ENCODE measurements around the gene MYO18B. TPM values are rescaled to one million over a fixed set of nuclear protein-coding genes. Genes with fewer than 3 reads are reported as not detected.

MYO18B gene
- total and polyA plus RNA-seq, 7 donors = 79.3 to 434 (median 273) TPM

- no peaks in the 10 kb centered on the region for H3K9me3 ChIP-seq
- intact Hi-C loops (cut with DNase I) = no loop called here
- ATAC-seq = no peak
These were observed 274.9 kb downstream of the MYO18B start for GRCh38 chr22:26016916-26017315.

GRCh38 chr22:26017932-26018331, 275.9 kb downstream of the MYO18B start:
- Histone ChIP-seq H3K27ac (peak overlapping the region; percentile 23), H3K9me3 (no peaks in the 10 kb centered on the region), H3K4me1 (no peaks in the 10 kb centered on the region), H3K4me3 (no peak overlapping the region), H3K27me3 (ENCODE audit: insufficient read depth in 3 of 3, low read length in 2 of 3) (no peaks in the 10 kb centered on the region), H3K36me3 (ENCODE audit: insufficient read depth in 1 of 2, low read depth in 1 of 2) (peaks cover 0 to 74% of the 10 kb centered on the region in 2 donors)
- TF ChIP-seq, protein P1, sequence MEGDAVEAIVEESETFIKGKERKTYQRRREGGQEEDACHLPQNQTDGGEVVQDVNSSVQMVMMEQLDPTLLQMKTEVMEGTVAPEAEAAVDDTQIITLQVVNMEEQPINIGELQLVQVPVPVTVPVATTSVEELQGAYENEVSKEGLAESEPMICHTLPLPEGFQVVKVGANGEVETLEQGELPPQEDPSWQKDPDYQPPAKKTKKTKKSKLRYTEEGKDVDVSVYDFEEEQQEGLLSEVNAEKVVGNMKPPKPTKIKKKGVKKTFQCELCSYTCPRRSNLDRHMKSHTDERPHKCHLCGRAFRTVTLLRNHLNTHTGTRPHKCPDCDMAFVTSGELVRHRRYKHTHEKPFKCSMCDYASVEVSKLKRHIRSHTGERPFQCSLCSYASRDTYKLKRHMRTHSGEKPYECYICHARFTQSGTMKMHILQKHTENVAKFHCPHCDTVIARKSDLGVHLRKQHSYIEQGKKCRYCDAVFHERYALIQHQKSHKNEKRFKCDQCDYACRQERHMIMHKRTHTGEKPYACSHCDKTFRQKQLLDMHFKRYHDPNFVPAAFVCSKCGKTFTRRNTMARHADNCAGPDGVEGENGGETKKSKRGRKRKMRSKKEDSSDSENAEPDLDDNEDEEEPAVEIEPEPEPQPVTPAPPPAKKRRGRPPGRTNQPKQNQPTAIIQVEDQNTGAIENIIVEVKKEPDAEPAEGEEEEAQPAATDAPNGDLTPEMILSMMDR (IDR thresholded peaks at IDR 0.05) = no peak
- ATAC-seq (no peak), DNase-seq (no peak)
- 68 to 76% (median 75%) methylated on average over 5 of the region's 5 CpGs for WGBS, 3 donors
- intact Hi-C loops (cut with DNase I) = no loop called here

More at GRCh38 chr22:26016916-26017315, 274.9 kb downstream of the MYO18B start:
- no peak for DNase-seq
- Histone ChIP-seq H3K27ac (no peak overlapping the region), H3K36me3 (ENCODE audit: insufficient read depth in 1 of 2, low read depth in 1 of 2) (peaks cover 0 to 64% of the 10 kb centered on the region in 2 donors), H3K4me1 (no peaks in the 10 kb centered on the region), H3K4me3 (no peak overlapping the region), H3K27me3 (ENCODE audit: insufficient read depth in 3 of 3, low read length in 2 of 3) (no peaks in the 10 kb centered on the region)
- 62 to 82% (median 65%) methylated on average over 1 of the region's 1 CpG for WGBS, 3 donors
- TF ChIP-seq, protein P1 (IDR thresholded peaks at IDR 0.05) = no peak

GRCh38 chr22:26019596-26019995, 277.6 kb downstream of the MYO18B start:
- TF ChIP-seq, protein P1 (IDR thresholded peaks at IDR 0.05) = no peak
- no peaks in the 10 kb centered on the region for H3K27me3 ChIP-seq (ENCODE audit: insufficient read depth in 3 of 3, low read length in 2 of 3)
- no peaks in the 10 kb centered on the region for H3K9me3 ChIP-seq
- DNase-seq (no peak), ATAC-seq (peak in 1 of 4 donors; percentile 9)
- no peak overlapping the region for H3K4me3 ChIP-seq
- peaks cover 0 to 78% of the 10 kb centered on the region in 2 donors for H3K36me3 ChIP-seq (ENCODE audit: insufficient read depth in 1 of 2, low read depth in 1 of 2)
- intact Hi-C loops (cut with DNase I) = no loop called here
- no peak overlapping the region for H3K27ac ChIP-seq
- 72 to 77% (median 73%) methylated on average over 5 of the region's 5 CpGs for WGBS, 3 donors
- H3K4me1 ChIP-seq = no peaks in the 10 kb centered on the region

DNA sequence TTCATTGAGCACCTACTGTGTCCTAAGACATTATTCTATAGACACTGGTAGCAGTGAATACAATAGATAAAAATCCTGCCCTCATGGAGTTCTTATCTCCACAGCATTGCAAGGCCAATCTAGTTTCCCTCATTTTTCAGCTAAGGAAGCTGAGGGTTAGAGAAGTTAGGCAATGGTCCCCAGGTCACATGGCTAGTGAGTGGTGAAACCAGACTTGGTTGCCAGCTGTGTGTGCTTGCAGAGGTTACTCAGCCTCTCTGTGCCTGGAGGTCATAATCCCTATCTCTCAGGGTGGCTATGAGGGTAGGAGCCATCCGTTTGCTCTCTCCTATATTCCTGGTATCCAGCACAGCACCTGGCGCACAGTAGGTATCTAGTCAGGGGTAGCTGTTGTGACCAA, 279.5 kb downstream of the MYO18B start:
- WGBS, 3 donors = 91 to 96% (median 91%) methylated on average over 2 of the region's 2 CpGs
- no peaks in the 10 kb centered on the region for H3K27me3 ChIP-seq (ENCODE audit: insufficient read depth in 3 of 3, low read length in 2 of 3)
- no peak overlapping the region for H3K4me3 ChIP-seq
- peak in 2 of 4 donors; percentile 4 to 29 for ATAC-seq
- H3K27ac ChIP-seq = no peak overlapping the region
- H3K36me3 ChIP-seq (ENCODE audit: insufficient read depth in 1 of 2, low read depth in 1 of 2) = peaks cover 0 to 79% of the 10 kb centered on the region in 2 donors
- intact Hi-C loops (cut with DNase I) = no loop called here
- TF ChIP-seq, protein P1 (IDR thresholded peaks at IDR 0.05) = no peak
- no peaks in the 10 kb centered on the region for H3K9me3 ChIP-seq
- no peaks in the 10 kb centered on the region for H3K4me1 ChIP-seq
- DNase-seq = no peak

DNA sequence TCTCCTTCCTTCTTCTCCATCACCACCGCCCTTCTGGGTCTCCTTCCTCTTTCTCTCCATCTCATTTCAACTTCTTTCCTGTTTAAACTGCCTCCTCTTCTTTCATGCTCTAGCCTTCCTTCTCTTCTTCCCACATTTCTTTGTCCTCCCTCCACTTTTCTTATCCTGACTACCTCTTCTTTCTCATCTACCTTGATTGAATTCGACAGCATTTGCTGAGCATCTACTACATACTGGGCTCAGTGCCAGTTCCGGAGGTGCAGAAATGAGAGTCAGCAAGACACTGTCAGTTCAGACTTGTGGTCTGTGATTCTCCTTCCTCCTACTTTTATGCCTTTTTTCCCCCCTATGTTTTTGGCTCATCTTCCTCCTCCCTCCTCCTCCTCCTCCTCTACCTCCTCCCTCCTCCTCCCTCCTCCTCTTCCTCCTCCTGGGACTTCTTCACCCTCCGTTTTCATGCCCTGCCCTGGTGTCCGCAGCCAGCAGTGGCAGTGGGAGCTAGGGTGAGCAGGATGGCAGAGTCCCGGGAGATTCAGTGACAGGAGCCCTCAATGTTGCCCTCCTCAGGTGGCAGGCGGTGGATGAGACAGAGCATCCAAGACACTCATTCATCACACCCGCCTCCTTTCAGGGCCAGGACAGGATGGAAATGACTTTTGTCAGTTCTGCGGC, 281.3 kb downstream of the MYO18B start:
- intact Hi-C loops (cut with DNase I) = no loop called here
- TF ChIP-seq, protein P1 (IDR thresholded peaks at IDR 0.05) = no peak
- ATAC-seq (no peak), DNase-seq (no peak)
- Histone ChIP-seq H3K27ac (no peak overlapping the region), H3K4me1 (no peaks in the 10 kb centered on the region), H3K36me3 (ENCODE audit: insufficient read depth in 1 of 2, low read depth in 1 of 2) (peaks cover 0 to 91% of the 10 kb centered on the region in 2 donors), H3K4me3 (no peak overlapping the region), H3K9me3 (no peaks in the 10 kb centered on the region), H3K27me3 (ENCODE audit: insufficient read depth in 3 of 3, low read length in 2 of 3) (no peaks in the 10 kb centered on the region)
- 72 to 79% (median 76%) methylated on average over 9 of the region's 9 CpGs for WGBS, 3 donors

Measured in psoas muscle (tissue), 8 donors.